GM19351 (cell line): ENCODE measurements around the gene SYNJ2.

Experiments
- ATAC-seq: cut with Tn5 transposase; IDR thresholded peaks from one replicate; pipeline ENCODE4 v1.9.1; 2021; ENCODE audit warnings: mild to moderate bottlenecking, moderate library complexity; ENCODE audit not compliant: unreplicated experiment

SYNJ2 gene

GRCh38 chr6:158071121-158072082 is 89.7 kb downstream of the SYNJ2 start:
- ATAC-seq = no peak

DNA sequence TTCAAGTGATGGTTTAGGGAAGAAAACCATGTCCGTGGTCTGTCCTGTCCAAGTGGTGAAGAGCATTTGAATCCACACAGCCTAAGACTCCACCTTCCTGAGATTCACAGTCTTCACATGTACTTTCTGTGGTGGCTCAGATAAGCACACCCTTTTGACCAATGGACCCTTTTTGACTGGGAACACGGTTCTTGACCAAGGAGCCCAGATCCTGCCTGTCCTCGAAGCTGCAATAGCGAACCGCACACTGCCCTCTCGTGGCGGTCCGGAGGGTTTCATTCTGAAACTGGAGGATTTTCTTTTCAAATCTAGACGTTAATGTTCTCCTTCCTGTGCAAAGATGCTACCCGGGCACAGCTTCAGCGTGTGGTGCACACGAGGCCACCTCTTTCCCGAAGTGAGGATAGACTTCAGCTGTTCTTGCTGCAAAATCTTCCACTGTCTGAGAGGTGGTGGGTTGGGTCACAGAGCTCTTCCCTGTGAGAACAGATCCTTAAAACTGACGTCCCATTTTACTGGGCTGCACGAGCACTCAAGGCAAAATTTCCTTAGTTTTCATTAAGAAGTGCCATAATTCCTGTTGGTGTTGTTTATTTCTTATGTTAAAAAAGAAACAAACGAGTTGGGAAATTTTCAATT is 90.5 kb downstream of the SYNJ2 start:
- peak; percentile 50 for ATAC-seq

DNA sequence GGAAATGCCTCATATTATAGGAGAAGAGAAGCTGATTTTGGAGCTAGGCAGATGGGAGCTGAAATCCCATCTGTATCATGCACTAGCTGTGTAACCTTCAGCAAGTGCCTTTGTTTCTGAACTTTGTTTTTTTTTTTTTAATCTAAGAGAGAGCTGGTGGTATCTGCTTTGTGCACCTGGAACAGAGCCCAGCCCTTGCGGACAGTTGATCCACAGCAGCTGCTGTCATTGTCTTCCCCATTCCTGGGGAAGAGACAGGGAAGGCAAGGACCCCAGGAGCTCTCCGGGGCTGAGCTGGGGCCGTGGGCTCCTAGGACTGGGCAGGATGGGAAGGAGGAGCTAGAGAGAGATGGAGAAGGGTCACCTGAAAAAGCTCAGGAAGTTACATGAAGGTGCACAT is 92.1 kb downstream of the SYNJ2 start:
- ATAC-seq = no peak

DNA sequence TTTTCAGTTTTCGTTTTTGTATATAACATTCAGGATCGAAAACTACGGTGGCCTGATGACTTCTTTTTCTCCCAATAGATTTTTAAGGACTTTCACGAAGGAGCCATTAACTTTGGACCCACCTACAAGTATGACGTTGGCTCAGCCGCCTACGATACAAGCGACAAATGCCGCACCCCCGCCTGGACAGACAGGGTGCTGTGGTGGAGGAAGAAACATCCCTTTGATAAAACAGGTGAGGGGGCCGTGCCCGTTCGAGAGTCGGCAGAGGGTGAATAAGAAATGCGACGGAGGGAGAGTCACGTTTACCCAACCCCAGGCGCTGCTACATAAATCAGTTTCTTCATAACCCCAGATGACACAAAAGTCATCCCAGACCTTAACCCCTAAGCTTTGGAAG is 94.9 kb downstream of the SYNJ2 start:
- no peak for ATAC-seq

DNA sequence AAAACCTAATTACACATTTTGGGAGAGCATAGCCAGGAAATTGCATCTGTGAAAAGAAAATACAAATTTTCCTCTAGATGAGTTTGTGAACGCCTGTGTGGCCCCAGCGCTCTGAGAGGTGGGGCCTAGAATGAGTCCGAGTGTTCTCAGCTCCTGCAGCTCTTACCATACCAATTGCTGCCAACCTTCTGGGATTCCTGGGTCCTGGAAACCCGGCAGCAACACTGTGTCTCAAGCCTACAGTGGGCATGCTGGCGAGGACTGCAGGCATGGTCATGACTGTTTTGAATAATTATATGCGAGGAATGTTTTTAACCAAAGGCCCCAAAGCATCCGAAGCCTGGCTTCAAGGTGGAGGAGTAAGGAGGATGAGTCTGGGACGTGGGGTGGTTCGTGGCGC is 96.0 kb downstream of the SYNJ2 start:
- ATAC-seq = no peak

DNA sequence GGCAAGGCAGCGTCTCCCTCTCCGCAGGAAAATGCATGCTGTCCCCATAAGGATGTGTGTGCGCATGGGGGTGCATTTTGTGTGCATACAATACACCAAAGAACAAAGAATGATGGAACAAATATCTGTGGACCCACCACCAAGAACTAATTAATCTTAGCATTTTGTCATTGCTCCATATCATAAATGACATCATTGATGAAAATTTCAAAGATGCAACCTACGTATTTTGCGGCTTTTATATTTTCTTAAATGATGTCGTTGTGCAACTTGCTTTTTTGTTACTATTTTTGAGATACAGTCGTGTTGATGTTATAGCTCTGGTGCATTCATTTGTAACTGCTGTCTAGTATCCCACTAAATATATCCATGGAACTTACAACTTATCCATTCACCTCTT is 96.7 kb downstream of the SYNJ2 start:
- ATAC-seq = no peak

- ATAC-seq = no peak
Observed at GRCh38 chr6:158080849-158081656, 99.4 kb downstream of the SYNJ2 start.

DNA sequence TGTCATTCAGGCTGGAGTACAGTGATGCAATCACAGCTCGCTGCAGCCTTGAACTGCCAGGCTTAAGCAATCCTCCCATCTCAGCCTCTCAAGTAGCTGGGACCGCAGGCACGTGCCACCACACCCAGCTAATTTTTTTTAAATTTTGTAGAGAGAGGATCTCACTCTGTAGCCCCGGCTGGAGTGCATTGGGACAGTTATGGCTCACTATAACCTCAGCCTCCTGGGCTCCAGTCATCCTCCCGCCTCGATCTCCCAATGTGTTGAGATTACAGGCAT is 99.9 kb downstream of the SYNJ2 start:
- no peak for ATAC-seq

GRCh38 chr6:158083455-158084325 is 102.0 kb downstream of the SYNJ2 start:
- no peak for ATAC-seq

GRCh38 chr6:158085261-158086053 is 103.8 kb downstream of the SYNJ2 start:
- no peak for ATAC-seq

DNA sequence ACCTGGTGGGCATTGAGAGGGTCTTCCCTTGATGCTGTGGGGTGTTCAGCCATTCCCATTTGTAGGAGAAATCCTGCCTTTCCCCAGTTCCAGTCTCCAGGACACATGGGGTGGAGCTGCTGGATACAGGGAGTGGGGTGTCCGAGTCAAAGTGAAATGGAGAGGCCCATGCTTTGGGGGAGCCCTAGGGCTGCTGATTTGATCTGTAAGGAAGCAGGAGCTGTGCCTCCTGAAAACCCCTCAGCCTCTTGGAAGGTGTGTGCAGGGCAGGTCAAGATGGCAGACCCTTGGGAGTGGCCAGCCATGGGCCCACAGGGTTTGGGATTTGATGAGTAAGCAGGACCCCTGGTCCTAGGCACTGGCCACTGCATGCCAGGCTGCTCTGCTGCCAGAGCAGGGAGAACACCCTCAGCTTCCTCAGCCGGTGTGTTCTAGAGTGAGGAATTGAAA is 104.4 kb downstream of the SYNJ2 start:
- ATAC-seq = no peak

- ATAC-seq = peak; percentile 84
Observed at GRCh38 chr6:158086504-158087223, 105.0 kb downstream of the SYNJ2 start.

- no peak for ATAC-seq
Observed at GRCh38 chr6:158087224-158087867, 105.7 kb downstream of the SYNJ2 start.

- no peak for ATAC-seq
Observed at GRCh38 chr6:158092806-158093205, 111.1 kb downstream of the SYNJ2 start.

DNA sequence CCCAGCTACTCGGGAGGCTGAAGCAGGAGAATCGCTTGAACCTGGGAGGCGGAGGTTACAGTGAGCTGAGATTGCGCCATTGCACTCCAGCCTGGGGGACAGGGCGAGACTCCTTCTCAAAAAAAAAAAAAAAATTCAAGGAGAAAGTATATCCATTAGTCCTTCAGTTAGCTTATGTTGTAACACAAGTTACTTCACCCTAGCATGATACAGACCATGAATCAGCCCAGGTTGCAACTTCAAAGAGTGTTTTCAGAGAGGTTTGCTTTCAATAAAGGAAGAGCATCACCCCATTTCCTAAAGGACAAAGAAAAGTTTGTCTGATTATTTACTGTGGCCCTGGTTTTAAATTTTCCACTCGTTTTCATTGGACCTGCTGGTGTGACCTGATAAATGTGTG is 113.4 kb downstream of the SYNJ2 start:
- ATAC-seq = no peak

DNA sequence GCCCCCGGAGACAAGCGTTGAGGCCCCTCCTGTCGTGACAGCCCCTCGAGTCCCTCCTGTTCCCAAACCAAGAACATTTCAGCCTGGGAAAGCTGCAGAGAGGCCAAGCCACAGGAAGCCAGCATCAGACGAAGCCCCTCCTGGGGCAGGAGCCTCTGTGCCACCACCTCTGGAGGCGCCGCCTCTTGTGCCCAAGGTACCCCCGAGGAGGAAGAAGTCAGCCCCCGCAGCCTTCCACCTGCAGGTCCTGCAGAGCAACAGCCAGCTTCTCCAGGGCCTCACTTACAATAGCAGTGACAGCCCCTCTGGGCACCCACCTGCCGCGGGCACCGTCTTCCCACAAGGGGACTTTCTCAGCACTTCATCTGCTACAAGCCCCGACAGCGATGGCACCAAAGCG is 114.0 kb downstream of the SYNJ2 start:
- no peak for ATAC-seq

- no peak for ATAC-seq
Observed at GRCh38 chr6:158103228-158103627, 121.6 kb downstream of the SYNJ2 start.

DNA sequence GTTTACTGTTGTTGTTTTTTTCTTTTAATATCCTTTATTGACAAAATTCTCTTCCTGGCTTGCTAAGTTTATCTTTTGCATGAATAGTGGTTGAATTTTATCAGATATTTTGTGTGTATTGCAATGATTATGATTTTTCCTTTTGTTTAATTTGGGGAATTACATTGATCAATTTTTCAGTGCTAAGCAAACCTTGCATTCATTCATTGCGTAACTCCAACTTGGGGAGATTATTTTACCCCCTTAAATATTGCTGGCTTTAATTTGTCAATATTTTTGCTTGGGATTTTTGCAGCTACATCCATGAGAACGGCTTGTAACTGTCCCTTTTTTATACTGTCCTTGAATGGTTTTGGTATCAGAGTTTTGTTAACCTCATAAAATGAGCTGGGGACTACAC is 123.0 kb downstream of the SYNJ2 start:
- no peak for ATAC-seq

DNA sequence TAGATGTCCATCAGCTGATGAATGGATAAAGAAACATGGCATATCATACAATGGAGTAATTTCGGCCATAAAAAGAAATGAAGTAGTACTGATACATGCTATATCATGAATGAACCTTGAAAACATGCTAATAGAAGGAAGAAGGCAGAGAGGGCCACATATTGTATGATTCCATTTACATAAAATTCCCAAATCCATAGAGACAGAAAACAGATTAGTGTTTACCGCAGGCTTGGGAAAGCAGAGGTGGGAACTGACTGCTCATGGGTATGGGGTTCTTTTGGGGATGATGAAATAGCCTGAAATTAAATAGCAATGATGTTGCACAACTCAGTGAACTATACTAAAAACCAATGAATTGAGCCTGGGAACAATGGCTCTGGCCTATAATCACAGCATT is 128.1 kb downstream of the SYNJ2 start:
- no peak for ATAC-seq
